Adrenal gland (tissue), 12 donors: ENCODE results near the gene STON2. TPM values are rescaled to one million over a fixed set of nuclear protein-coding genes. Genes with fewer than 3 reads are reported as not detected.

Experiments used
- DNase-seq, 7 donors: peaks; one replicate each; pipeline ENCODE4 v3.0.0-alpha.2; 2019 to 2020
- H3K27ac ChIP-seq, 5 donors: fragments of 200-600 bp; sonication (generic) in 4 of 5; 1 replicate in 3 of 5; 2 replicates in 2 of 5; pipeline versions ENCODE4 v1.5.1 to v1.8.0; 2016 to 2020; ENCODE audit warnings: mild to moderate bottlenecking in 1 of 5
- H3K27me3 ChIP-seq: fragments of 200-600 bp; 2 replicates; pipeline ENCODE4 v1.8.0; 2021
- H3K36me3 ChIP-seq, 2 donors: fragments of 200-600 bp; replicated peaks in 1 of 2; 1 replicate in 1 of 2; 2 replicates in 1 of 2; pipeline versions ENCODE4 v1.5.1 to v1.8.0; 2018 to 2022
- H3K4me1 ChIP-seq, 2 donors: fragments of 200-600 bp; replicated peaks in 1 of 2; 1 replicate in 1 of 2; 2 replicates in 1 of 2; pipeline versions ENCODE4 v1.5.1 to v1.8.0; 2018 to 2021
- H3K4me3 ChIP-seq, 4 donors: fragments of 200-600 bp; sonication (generic) in 3 of 4; one replicate each; pipeline ENCODE4 v1.5.1; 2016 to 2018
- H3K9me3 ChIP-seq, 3 donors: fragments of 200-600 bp; sonication (generic) in 1 of 3; replicated peaks in 1 of 3; 1 replicate in 2 of 3; 2 replicates in 1 of 3; pipeline versions ENCODE4 v1.5.1 to v1.8.0; 2016 to 2021
- POLR2A ChIP-seq, 2 donors: fragments of 450-650 bp; IDR thresholded peaks; one replicate each; pipeline ENCODE4 v1.6.1; 2017; ENCODE audit warnings: antibody characterized with exemption in 2 of 2, mild to moderate bottlenecking in 2 of 2, moderate library complexity in 1 of 2
- WGBS, 4 donors: extraction: QIAGEN DNeasy Blood & Tissue Kit in 2 of 4; methylation state at CpG; one replicate each; pipeline versions ENCODE4 v1.1.5 to v1.1.7; 2013 to 2017; 5-methylcytosine and 5-hydroxymethylcytosine counted together
- intact Hi-C, 2 donors: fragments of 100-400 bp; cut with DNase I; formaldehyde crosslinking; loops; one replicate each; pipeline versions ENCODE4 v1.14.1 to v1.15.0; 2022 to 2023
- polyA plus RNA-seq, 3 donors: library from polyadenylated mRNA; stranded (reverse); fragments of 200-250 nt in 2 of 3; fragments of 350-450 nt in 1 of 3; fragmentation: Illumina TruSeq in 1 of 3; extraction: RNeasy Lipid Tissue Mini Kit (QIAGEN cat#74804) in 1 of 3; gene quantifications; one replicate each; pipeline ENCODE4 v1.2.3, GENCODE V29; 2013 to 2014
- total RNA-seq, 9 donors: library from RNA; depleted of rRNA in 4 of 9; stranded (reverse); fragments of >200 nt in 4 of 9; fragments of 120-200 nt in 1 of 9; fragmentation: NEBNext Ultra II Directional in 1 of 9; extraction: Animal tissue kit (Norgen Biotek cat#: 25700) in 1 of 9; gene quantifications; one replicate each; pipeline versions ENCODE4 v1.1.0 to v1.2.4, GENCODE V29; 2013 to 2023
- TF ChIP-seq, protein P1 (sequence below), 6 experiments: fragments of 450-650 bp in 4 of 6; fragments of 200-600 bp in 2 of 6; sonication (generic) in 1 of 6; IDR thresholded peaks; 1 replicate in 5 of 6; 2 replicates in 1 of 6; pipeline versions ENCODE4 v1.5.1 to v1.8.0; 2016 to 2021; ENCODE audit warnings: antibody characterized with exemption in 6 of 6, mild to moderate bottlenecking in 2 of 6, moderate library complexity in 1 of 6
- donor health status: healthy with polysubstance abuse.
- donor health status: Bipolar disorder and iron deficiency.
- donor health status: DM: yes; HTN: yes; CAD: no.
- donor health status: DM: no; HTN: no; CAD: no.
- donor health status: DM: no; HTN: no; CAD: no.
- donor health status: DM: yes; HTN: yes; CAD: no.

Gene STON2
- total and polyA plus RNA-seq, 12 donors: 0.62 to 15.4 (median 6.7) TPM

- Histone ChIP-seq H3K36me3 (no peaks in the 10 kb centered on the region), H3K4me1 (peaks cover 4 to 28% of the 10 kb centered on the region in 2 donors), H3K27me3 (no peaks in the 10 kb centered on the region), H3K4me3 (peak overlapping the region in 1 of 4 donors; percentile 80), H3K27ac (peak overlapping the region; percentile 93 to 99 (median 97)), H3K9me3 (no peaks in the 10 kb centered on the region)
- TF ChIP-seq, protein P1, sequence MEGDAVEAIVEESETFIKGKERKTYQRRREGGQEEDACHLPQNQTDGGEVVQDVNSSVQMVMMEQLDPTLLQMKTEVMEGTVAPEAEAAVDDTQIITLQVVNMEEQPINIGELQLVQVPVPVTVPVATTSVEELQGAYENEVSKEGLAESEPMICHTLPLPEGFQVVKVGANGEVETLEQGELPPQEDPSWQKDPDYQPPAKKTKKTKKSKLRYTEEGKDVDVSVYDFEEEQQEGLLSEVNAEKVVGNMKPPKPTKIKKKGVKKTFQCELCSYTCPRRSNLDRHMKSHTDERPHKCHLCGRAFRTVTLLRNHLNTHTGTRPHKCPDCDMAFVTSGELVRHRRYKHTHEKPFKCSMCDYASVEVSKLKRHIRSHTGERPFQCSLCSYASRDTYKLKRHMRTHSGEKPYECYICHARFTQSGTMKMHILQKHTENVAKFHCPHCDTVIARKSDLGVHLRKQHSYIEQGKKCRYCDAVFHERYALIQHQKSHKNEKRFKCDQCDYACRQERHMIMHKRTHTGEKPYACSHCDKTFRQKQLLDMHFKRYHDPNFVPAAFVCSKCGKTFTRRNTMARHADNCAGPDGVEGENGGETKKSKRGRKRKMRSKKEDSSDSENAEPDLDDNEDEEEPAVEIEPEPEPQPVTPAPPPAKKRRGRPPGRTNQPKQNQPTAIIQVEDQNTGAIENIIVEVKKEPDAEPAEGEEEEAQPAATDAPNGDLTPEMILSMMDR (IDR thresholded peaks at IDR 0.05): no peak
- no peak for TF ChIP-seq POLR2A (IDR thresholded peaks at IDR 0.05)
- WGBS, 4 donors: 48 to 54% (median 52%) methylated on average over 5 of the region's 5 CpGs
- intact Hi-C loops: no loop called here
- DNase-seq: no peak
Observed at GRCh38 chr14:81222126-81222525, 178.0 kb downstream of the STON2 start.

DNA sequence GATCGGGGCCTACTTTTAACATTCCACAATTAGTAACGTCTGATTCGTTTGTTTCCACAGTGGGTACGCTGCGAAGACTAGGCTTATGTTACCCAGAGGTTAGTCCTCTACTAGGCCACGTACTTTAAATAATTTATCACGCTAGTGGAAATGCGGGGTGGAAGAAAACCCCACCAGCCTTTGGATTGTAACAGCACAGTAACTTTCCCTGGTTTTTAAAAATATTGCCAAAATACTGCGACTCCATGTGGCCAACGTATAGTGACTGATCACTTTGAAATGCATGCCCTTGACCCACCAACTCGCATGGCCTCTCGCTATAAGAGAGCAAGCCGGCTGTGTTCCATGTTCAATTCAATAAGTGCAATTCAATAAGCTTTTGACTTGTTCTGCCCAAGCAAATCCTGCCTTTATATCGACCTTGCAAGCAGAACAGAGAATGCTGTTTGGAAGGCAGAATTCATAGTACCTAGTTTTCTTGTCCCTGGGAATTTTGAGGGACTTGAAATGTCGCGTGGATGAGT is 178.5 kb downstream of the STON2 start:
- 12 to 23% (median 13%) methylated on average over 16 of the region's 16 CpGs for WGBS, 4 donors
- no peaks in the 10 kb centered on the region for H3K9me3 ChIP-seq
- H3K4me1 ChIP-seq: peaks cover 4 to 33% of the 10 kb centered on the region in 2 donors
- TF ChIP-seq POLR2A (IDR thresholded peaks at IDR 0.05): no peak
- TF ChIP-seq, protein P1 (IDR thresholded peaks at IDR 0.05): peak in 1 of 6 experiments; percentile 8
- H3K27ac ChIP-seq: peak overlapping the region; percentile 93 to 99 (median 97)
- peak overlapping the region in 3 of 4 donors; percentile 1 to 80 (median 48) for H3K4me3 ChIP-seq
- intact Hi-C loops: no loop called here
- no peaks in the 10 kb centered on the region for H3K36me3 ChIP-seq
- DNase-seq: peak; percentile 37 to 73 (median 43)
- H3K27me3 ChIP-seq: no peaks in the 10 kb centered on the region

- intact Hi-C loops: no loop called here
- Histone ChIP-seq H3K9me3 (no peaks in the 10 kb centered on the region), H3K36me3 (peaks cover 0 to 3% of the 10 kb centered on the region in 2 donors), H3K27me3 (no peaks in the 10 kb centered on the region), H3K4me1 (peaks cover 4 to 33% of the 10 kb centered on the region in 2 donors), H3K4me3 (peak within 1 kb of the TSS; percentile 46 to 80 (median 63)), H3K27ac (peak within 1 kb of the TSS; percentile 93 to 99 (median 97))
- 0 to 1% (median 0%) methylated on average over 13 to 84 of the region's 84 CpGs for WGBS, 4 donors
- peak; percentile 94 to 97 (median 96) for DNase-seq
- TF ChIP-seq POLR2A (IDR thresholded peaks at IDR 0.05): peak; percentile 99
- TF ChIP-seq, protein P1 (IDR thresholded peaks at IDR 0.05): no peak
Observed at GRCh38 chr14:81220830-81221578, 179.1 kb downstream of the STON2 start, which contains the start of gene GTF2A1. TSS of gene GTF2A1 (minus strand) at chr14:81220959. CDS start at chr14:81220518, 441 bp downstream.

DNA sequence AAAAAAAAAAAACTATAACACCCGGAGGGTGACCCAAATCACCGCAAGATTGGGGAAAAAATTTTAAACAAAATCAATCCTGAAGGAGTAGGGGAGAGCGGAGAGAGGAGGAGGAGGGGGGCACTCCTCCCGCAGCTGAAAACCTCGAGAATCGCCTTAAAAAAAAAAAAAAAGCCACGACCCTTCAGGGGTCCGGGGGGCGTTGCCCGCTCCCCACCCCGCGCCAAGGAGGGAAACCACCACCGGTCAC is 179.6 kb downstream of the STON2 start:
- intact Hi-C loops: no loop called here
- H3K27ac ChIP-seq: peak overlapping the region; percentile 76 to 99 (median 97)
- TF ChIP-seq POLR2A (IDR thresholded peaks at IDR 0.05): no peak
- TF ChIP-seq, protein P1 (IDR thresholded peaks at IDR 0.05): no peak
- no peaks in the 10 kb centered on the region for H3K9me3 ChIP-seq
- H3K4me1 ChIP-seq: peaks cover 4 to 33% of the 10 kb centered on the region in 2 donors
- H3K27me3 ChIP-seq: no peaks in the 10 kb centered on the region
- peaks cover 0 to 8% of the 10 kb centered on the region in 2 donors for H3K36me3 ChIP-seq
- H3K4me3 ChIP-seq: peak overlapping the region; percentile 45 to 80 (median 53)
- 0 to 1% (median 0%) methylated on average over 12 to 13 of the region's 13 CpGs for WGBS, 4 donors
- DNase-seq: no peak
